ENCODE results near the gene RPS6KA5.
A peak's percentile ranks its signal among the peaks of the same experiment; 100 is the strongest.

RPS6KA5 gene

GRCh38 chr14:90922141-90922540, 138.3 kb downstream of the RPS6KA5 start:
- no peak for DNase-seq

- DNase-seq: no peak
Measured at GRCh38 chr14:90911121-90911520, 149.3 kb downstream of the RPS6KA5 start.

GRCh38 chr14:90907178-90907577, 153.3 kb downstream of the RPS6KA5 start:
- DNase-seq: no peak

- DNase-seq: no peak
Measured at GRCh38 chr14:90905531-90905930, 154.9 kb downstream of the RPS6KA5 start.

GRCh38 chr14:90903101-90903500, 157.3 kb downstream of the RPS6KA5 start:
- peak; percentile 66 for DNase-seq

GRCh38 chr14:90900476-90901083, 159.9 kb downstream of the RPS6KA5 start:
- no peak for DNase-seq

- no peak for DNase-seq
Measured at GRCh38 chr14:90897022-90897421, 163.4 kb downstream of the RPS6KA5 start.

- DNase-seq: no peak
Measured at GRCh38 chr14:90894241-90894640, 166.2 kb downstream of the RPS6KA5 start.

- DNase-seq: no peak
Measured at GRCh38 chr14:90893510-90893909, 166.9 kb downstream of the RPS6KA5 start.

GRCh38 chr14:90892970-90893369, 167.5 kb downstream of the RPS6KA5 start:
- DNase-seq: no peak

- no peak for DNase-seq
Measured at GRCh38 chr14:90891326-90891725, 169.1 kb downstream of the RPS6KA5 start.

- DNase-seq: no peak
Measured at GRCh38 chr14:90890322-90891020, 170.0 kb downstream of the RPS6KA5 start.

- no peak for DNase-seq
Measured at GRCh38 chr14:90886297-90886815, 174.1 kb downstream of the RPS6KA5 start.

GRCh38 chr14:90883782-90884181, 176.7 kb downstream of the RPS6KA5 start:
- no peak for DNase-seq

GRCh38 chr14:90883197-90883596, 177.2 kb downstream of the RPS6KA5 start:
- DNase-seq: no peak

- DNase-seq: no peak
Measured at GRCh38 chr14:90880282-90880681, 180.2 kb downstream of the RPS6KA5 start.

- DNase-seq: no peak
Measured at GRCh38 chr14:90874599-90874998, 185.8 kb downstream of the RPS6KA5 start.

GRCh38 chr14:90871605-90872233, 188.7 kb downstream of the RPS6KA5 start:
- DNase-seq: no peak

GRCh38 chr14:90870950-90871604, 189.4 kb downstream of the RPS6KA5 start:
- no peak for DNase-seq

GRCh38 chr14:90867501-90867900, 192.9 kb downstream of the RPS6KA5 start:
- no peak for DNase-seq

GRCh38 chr14:90866833-90867232, 193.6 kb downstream of the RPS6KA5 start:
- no peak for DNase-seq

GRCh38 chr14:90864741-90865140, 195.7 kb downstream of the RPS6KA5 start:
- no peak for DNase-seq

- no peak for DNase-seq
Measured at GRCh38 chr14:90858511-90858910, 201.9 kb downstream of the RPS6KA5 start.

- DNase-seq: no peak
Measured at GRCh38 chr14:90857866-90858265, 202.6 kb downstream of the RPS6KA5 start.
